ENCODE results near the gene WNT2B. TPM values are rescaled to one million over a fixed set of nuclear protein-coding genes. Genes with fewer than 3 reads are reported as not detected.
A peak's percentile ranks its signal among the peaks of the same experiment; 100 is the strongest.
"Not testable (repeated sequence)": the region's sequence is repeated elsewhere in the genome, so short reads cannot be mapped to it uniquely, and the experiment has no call there.

Gene WNT2B
- total RNA-seq, 1 donor = 2.2 TPM

GRCh38 chr1:112464501-112464900 lies 44.3 kb upstream of the WNT2B start:
- no peak overlapping the region for H3K4me3 ChIP-seq (ENCODE audit: insufficient read depth, low read length)
- no peak overlapping the region for H3K4me2 ChIP-seq (ENCODE audit: insufficient read depth, low read length)
- no peaks in the 10 kb centered on the region for H4K20me1 ChIP-seq (ENCODE audit: insufficient read depth, low read length)
- no peaks in the 10 kb centered on the region for H3K27me3 ChIP-seq (ENCODE audit: insufficient read depth, low read length)
- no peaks in the 10 kb centered on the region for H3K9me3 ChIP-seq (ENCODE audit: low read depth, low read length)
- DNase-seq (ENCODE audit: insufficient read length, low spot score, missing footprints) = no peak
- H3K79me2 ChIP-seq (ENCODE audit: insufficient read depth, low read length) = peaks cover 2% of the 10 kb centered on the region
- H2AFZ ChIP-seq (ENCODE audit: low read length) = no peak overlapping the region
- no peaks in the 10 kb centered on the region for H3K36me3 ChIP-seq (ENCODE audit: insufficient read depth, low read length)
- peaks cover 36% of the 10 kb centered on the region for H3K4me1 ChIP-seq (ENCODE audit: insufficient read depth, low read length)
- no peak for TF ChIP-seq CTCF (IDR thresholded peaks at IDR 0.05; ENCODE audit: extremely low read depth, low read depth, low read length)
- no peak overlapping the region for H3K27ac ChIP-seq (ENCODE audit: low read depth, low read length)

GRCh38 chr1:112465122-112465521 lies 43.6 kb upstream of the WNT2B start:
- H4K20me1 ChIP-seq (ENCODE audit: insufficient read depth, low read length) = no peaks in the 10 kb centered on the region
- H3K79me2 ChIP-seq (ENCODE audit: insufficient read depth, low read length) = no peaks in the 10 kb centered on the region
- no peak overlapping the region for H2AFZ ChIP-seq (ENCODE audit: low read length)
- H3K36me3 ChIP-seq (ENCODE audit: insufficient read depth, low read length) = no peaks in the 10 kb centered on the region
- no peak for TF ChIP-seq CTCF (IDR thresholded peaks at IDR 0.05; ENCODE audit: extremely low read depth, low read depth, low read length)
- H3K27me3 ChIP-seq (ENCODE audit: insufficient read depth, low read length) = no peaks in the 10 kb centered on the region
- H3K9me3 ChIP-seq (ENCODE audit: low read depth, low read length) = no peaks in the 10 kb centered on the region
- H3K4me2 ChIP-seq (ENCODE audit: insufficient read depth, low read length) = peak overlapping the region; percentile 86
- H3K27ac ChIP-seq (ENCODE audit: low read depth, low read length) = peak overlapping the region; percentile 87
- peak; percentile 83 for DNase-seq (ENCODE audit: insufficient read length, low spot score, missing footprints)
- no peak overlapping the region for H3K4me3 ChIP-seq (ENCODE audit: insufficient read depth, low read length)
- H3K4me1 ChIP-seq (ENCODE audit: insufficient read depth, low read length) = peaks cover 32% of the 10 kb centered on the region

- no peaks in the 10 kb centered on the region for H3K79me2 ChIP-seq (ENCODE audit: insufficient read depth, low read length)
- peak overlapping the region; percentile 86 for H3K4me2 ChIP-seq (ENCODE audit: insufficient read depth, low read length)
- H3K36me3 ChIP-seq (ENCODE audit: insufficient read depth, low read length) = no peaks in the 10 kb centered on the region
- H2AFZ ChIP-seq (ENCODE audit: low read length) = peak overlapping the region; percentile 81
- H3K9me3 ChIP-seq (ENCODE audit: low read depth, low read length) = no peaks in the 10 kb centered on the region
- no peaks in the 10 kb centered on the region for H3K27me3 ChIP-seq (ENCODE audit: insufficient read depth, low read length)
- peak overlapping the region; percentile 72 for H3K4me3 ChIP-seq (ENCODE audit: insufficient read depth, low read length)
- peak overlapping the region; percentile 87 for H3K27ac ChIP-seq (ENCODE audit: low read depth, low read length)
- peak; percentile 75 for TF ChIP-seq CTCF (IDR thresholded peaks at IDR 0.05; ENCODE audit: extremely low read depth, low read depth, low read length)
- DNase-seq (ENCODE audit: insufficient read length, low spot score, missing footprints) = peak; percentile 93
- H3K4me1 ChIP-seq (ENCODE audit: insufficient read depth, low read length) = peaks cover 22% of the 10 kb centered on the region
- no peaks in the 10 kb centered on the region for H4K20me1 ChIP-seq (ENCODE audit: insufficient read depth, low read length)
These were observed 42.6 kb upstream of the WNT2B start for GRCh38 chr1:112466078-112466660.

GRCh38 chr1:112470324-112470723 lies 38.4 kb upstream of the WNT2B start:
- H4K20me1 ChIP-seq (ENCODE audit: insufficient read depth, low read length); H3K27ac ChIP-seq (ENCODE audit: low read depth, low read length); H3K36me3 ChIP-seq (ENCODE audit: insufficient read depth, low read length); H3K4me1 ChIP-seq (ENCODE audit: insufficient read depth, low read length); H2AFZ ChIP-seq (ENCODE audit: low read length); DNase-seq (ENCODE audit: insufficient read length, low spot score, missing footprints); H3K4me3 ChIP-seq (ENCODE audit: insufficient read depth, low read length); H3K9me3 ChIP-seq (ENCODE audit: low read depth, low read length); H3K27me3 ChIP-seq (ENCODE audit: insufficient read depth, low read length); H3K79me2 ChIP-seq (ENCODE audit: insufficient read depth, low read length); H3K4me2 ChIP-seq (ENCODE audit: insufficient read depth, low read length): not testable (repeated sequence)

Measured in osteoblast (primary cell).